H1 (cell line): ENCODE data around the gene SMIM33. TPM values are rescaled to one million over a fixed set of nuclear protein-coding genes. Genes with fewer than 3 reads are reported as not detected.

Experiments used
- BCL11A ChIP-seq, 2 experiments: IDR thresholded peaks; one replicate each; pipeline ENCODE4 v1.6.1; 2011; ENCODE audit warnings: low read depth in 2 of 2, low read length in 2 of 2, mild to moderate bottlenecking in 2 of 2
- CBX8 ChIP-seq: fragments of 300-800, 300-1000 bp; sonication (generic); IDR thresholded peaks from 2 replicates; pipeline ENCODE4 v1.7.1; 2016; ENCODE audit warnings: low read depth, low read length, borderline replicate concordance
- CHD2 ChIP-seq: IDR thresholded peaks from 2 replicates; pipeline ENCODE4 v1.6.1; 2012; ENCODE audit warnings: low read length, improper control_type of control experiment
- HDAC2 ChIP-seq, 2 experiments: fragments of 300-600 bp in 1 of 2; sonication (generic) in 1 of 2; IDR thresholded peaks; 2 replicates each; pipeline ENCODE4 v1.6.1; 2011 to 2012; ENCODE audit warnings: low read depth in 2 of 2, low read length in 2 of 2, mild to moderate bottlenecking in 2 of 2, moderate library complexity in 2 of 2, borderline replicate concordance in 1 of 2, inconsistent platforms in 1 of 2
- JUN ChIP-seq: IDR thresholded peaks from 2 replicates; pipeline ENCODE4 v1.6.1; 2011; ENCODE audit warnings: low read depth, mild to moderate bottlenecking, improper control_type of control experiment, low read length
- JUND ChIP-seq: IDR thresholded peaks from 2 replicates; pipeline ENCODE4 v1.6.1; 2011; ENCODE audit warnings: mild to moderate bottlenecking, improper control_type of control experiment, low read length
- NANOG ChIP-seq: IDR thresholded peaks from 2 replicates; pipeline ENCODE4 v1.6.1; 2011; ENCODE audit warnings: low read length, low read depth, mild to moderate bottlenecking, inconsistent platforms; ENCODE audit not compliant: insufficient read depth, poor library complexity, severe bottlenecking
- POLR2AphosphoS5 ChIP-seq: IDR thresholded peaks from 2 replicates; pipeline ENCODE4 v1.6.1; 2011; ENCODE audit warnings: low read depth, low read length
- RNF2 ChIP-seq: fragments of 200-900, 300-1000 bp; sonication (generic); IDR thresholded peaks from 2 replicates; pipeline ENCODE4 v1.7.1; 2016; ENCODE audit warnings: borderline replicate concordance, low read depth, mild to moderate bottlenecking, antibody characterized with exemption, low read length; ENCODE audit not compliant: poor library complexity, severe bottlenecking; ENCODE audit errors: missing control alignments
- SIRT6 ChIP-seq: IDR thresholded peaks from one replicate; pipeline ENCODE4 v1.7.1; 2012; ENCODE audit warnings: low read length, inconsistent platforms
- SIX5 ChIP-seq: IDR thresholded peaks from 2 replicates; pipeline ENCODE4 v1.6.1; 2011; ENCODE audit warnings: mild to moderate bottlenecking, low read depth, low read length
- SRF ChIP-seq: IDR thresholded peaks from 2 replicates; pipeline ENCODE4 v1.6.1; 2011; ENCODE audit warnings: mild to moderate bottlenecking, low read depth, low read length, moderate library complexity
- SUZ12 ChIP-seq: fragments of 200-600 bp; sonication (generic); IDR thresholded peaks from 2 replicates; pipeline ENCODE4 v1.6.1; 2012; ENCODE audit warnings: mild to moderate bottlenecking, inconsistent platforms, low read length, moderate library complexity, mixed read lengths
- TBP ChIP-seq: IDR thresholded peaks from 2 replicates; pipeline ENCODE4 v1.6.1; 2011; ENCODE audit warnings: low read depth, low read length, improper control_type of control experiment
- TEAD4 ChIP-seq: IDR thresholded peaks from 2 replicates; pipeline ENCODE4 v1.6.1; 2012; ENCODE audit warnings: low read depth, low read length, inconsistent platforms, mixed read lengths
- YY1 ChIP-seq: IDR thresholded peaks from 2 replicates; pipeline ENCODE4 v1.6.1; 2011; ENCODE audit warnings: low read depth, mild to moderate bottlenecking, low read length
- ZNF274 ChIP-seq: IDR thresholded peaks from 2 replicates; pipeline ENCODE4 v1.7.0; 2012; ENCODE audit warnings: low read length, borderline replicate concordance; ENCODE audit errors: extremely low read depth
- polyA plus RNA-seq, 7 experiments: library from polyadenylated mRNA; depleted of rRNA in 3 of 7; stranded (reverse) in 5 of 7; unstranded in 2 of 7; fragments of >200 nt in 5 of 7; fragments of 200-250 nt in 2 of 7; gene quantifications; 1 replicate in 5 of 7; 2 replicates in 1 of 7; 4 replicates in 1 of 7; pipeline versions ENCODE4 v1.2.1 to v1.2.3, GENCODE V29; 2011 to 2013; ENCODE audit warnings: missing spikeins in 2 of 7, mixed read lengths in 2 of 7
- total RNA-seq: library from RNA; stranded (reverse); fragmentation: NEBNext Ultra II Directional; extraction: Animal tissue kit (Norgen Biotek cat#: 25700); gene quantifications from 2 replicates; pipeline ENCODE4 v1.2.1, GENCODE V29; 2021
- TF ChIP-seq, protein P1 (sequence below), 3 experiments: IDR thresholded peaks; 1 replicate in 2 of 3; 2 replicates in 1 of 3; pipeline versions ENCODE4 v1.5.1 to v1.6.1; 2011; ENCODE audit warnings: low read length in 3 of 3, mild to moderate bottlenecking in 3 of 3, inconsistent platforms in 2 of 3, low read depth in 1 of 3, moderate library complexity in 1 of 3; ENCODE audit not compliant: insufficient read depth in 1 of 3; ENCODE audit errors: control extremely low read depth in 1 of 3
- TF ChIP-seq, protein P2 (sequence below): IDR thresholded peaks from 2 replicates; pipeline ENCODE4 v1.6.1; 2012; ENCODE audit warnings: low read length, inconsistent platforms

Gene SMIM33
- total and polyA plus RNA-seq, 2 of the 8 experiments (the other 6 are each of a cell fraction or from before 2014, with no cell fraction given), result not detected

DNA sequence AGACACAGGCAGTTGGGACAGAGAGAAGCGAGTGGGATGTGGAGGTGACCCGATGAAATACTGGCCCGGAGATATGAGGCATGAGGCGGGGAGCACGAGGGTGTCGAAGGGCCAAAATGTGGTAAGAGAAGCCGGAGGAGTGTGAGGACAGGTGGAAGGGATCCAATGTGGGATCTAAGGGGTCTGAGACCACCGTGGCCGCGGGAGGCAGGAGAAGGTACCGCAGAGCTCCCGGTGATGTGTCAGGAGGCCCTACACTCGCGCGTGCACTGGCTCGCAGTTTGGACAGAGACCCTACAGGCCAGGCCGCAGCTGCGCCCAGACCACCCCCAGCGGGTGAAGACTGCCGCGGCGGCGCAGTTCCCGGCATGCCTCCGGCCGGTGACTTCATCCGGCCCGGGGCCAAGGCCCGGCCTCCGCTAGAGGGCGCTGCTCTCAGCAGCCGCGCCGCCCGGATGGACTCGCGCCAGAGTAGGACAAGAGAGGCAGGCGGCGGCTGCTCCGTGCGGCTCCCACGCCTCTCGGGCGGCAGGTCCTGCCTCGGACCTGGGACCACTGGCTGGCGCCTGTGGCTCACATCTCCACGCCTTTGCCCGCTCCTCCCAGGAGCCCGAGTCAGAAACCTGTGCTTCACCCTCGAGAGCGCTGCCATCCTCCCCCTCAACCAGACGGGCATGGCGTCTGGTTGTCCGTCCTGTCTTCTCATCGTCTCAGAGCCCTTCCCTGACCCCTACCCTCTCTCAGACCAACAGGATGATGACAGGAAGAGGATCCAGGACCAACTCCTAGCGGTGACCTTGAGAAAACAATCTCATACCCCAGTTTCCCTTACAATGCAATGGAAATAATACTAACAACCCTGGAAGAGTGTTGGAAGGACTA, 47.1 kb downstream of the SMIM33 start (continued):
- no peak for TF ChIP-seq TEAD4
- peak; percentile 5; the same call in 1 of the 2 replicates for TF ChIP-seq YY1
- no peak for TF ChIP-seq SIX5
- TF ChIP-seq SIRT6, result no peak
- TF ChIP-seq ZNF274, result no peak
- no peak for TF ChIP-seq BCL11A (IDR thresholded peaks at IDR 0.05; ENCODE audit: low read depth in 2 of 2, low read length in 2 of 2)
- no peak for TF ChIP-seq SRF
- 0 out of 2 replicates have a peak, but pooled peaks have one; percentile 32 for TF ChIP-seq SUZ12
- no peak for TF ChIP-seq CBX8
- TF ChIP-seq HDAC2 (IDR thresholded peaks at IDR 0.05; ENCODE audit: borderline replicate concordance in 1 of 2, low read depth in 2 of 2, low read length in 2 of 2), result peak; percentile 17 to 62; a peak in 1 of 4 replicates
- peak; percentile 95 for TF ChIP-seq JUND
- TF ChIP-seq JUN, result peak; percentile 83
- TF ChIP-seq, protein P1, sequence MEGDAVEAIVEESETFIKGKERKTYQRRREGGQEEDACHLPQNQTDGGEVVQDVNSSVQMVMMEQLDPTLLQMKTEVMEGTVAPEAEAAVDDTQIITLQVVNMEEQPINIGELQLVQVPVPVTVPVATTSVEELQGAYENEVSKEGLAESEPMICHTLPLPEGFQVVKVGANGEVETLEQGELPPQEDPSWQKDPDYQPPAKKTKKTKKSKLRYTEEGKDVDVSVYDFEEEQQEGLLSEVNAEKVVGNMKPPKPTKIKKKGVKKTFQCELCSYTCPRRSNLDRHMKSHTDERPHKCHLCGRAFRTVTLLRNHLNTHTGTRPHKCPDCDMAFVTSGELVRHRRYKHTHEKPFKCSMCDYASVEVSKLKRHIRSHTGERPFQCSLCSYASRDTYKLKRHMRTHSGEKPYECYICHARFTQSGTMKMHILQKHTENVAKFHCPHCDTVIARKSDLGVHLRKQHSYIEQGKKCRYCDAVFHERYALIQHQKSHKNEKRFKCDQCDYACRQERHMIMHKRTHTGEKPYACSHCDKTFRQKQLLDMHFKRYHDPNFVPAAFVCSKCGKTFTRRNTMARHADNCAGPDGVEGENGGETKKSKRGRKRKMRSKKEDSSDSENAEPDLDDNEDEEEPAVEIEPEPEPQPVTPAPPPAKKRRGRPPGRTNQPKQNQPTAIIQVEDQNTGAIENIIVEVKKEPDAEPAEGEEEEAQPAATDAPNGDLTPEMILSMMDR (IDR thresholded peaks at IDR 0.05; ENCODE audit: control extremely low read depth in 1 of 3, insufficient read depth in 1 of 3, low read depth in 1 of 3, low read length in 3 of 3), result peak; percentile 92 to 97 (median 92)
- no peak for TF ChIP-seq RNF2
- peak; percentile 4 for TF ChIP-seq NANOG
- no peak for TF ChIP-seq CHD2
- 0 out of 2 replicates have a peak, but pooled peaks have one; percentile 71 for TF ChIP-seq POLR2AphosphoS5
- peak; percentile 90 for TF ChIP-seq TBP
- TF ChIP-seq, protein P2, sequence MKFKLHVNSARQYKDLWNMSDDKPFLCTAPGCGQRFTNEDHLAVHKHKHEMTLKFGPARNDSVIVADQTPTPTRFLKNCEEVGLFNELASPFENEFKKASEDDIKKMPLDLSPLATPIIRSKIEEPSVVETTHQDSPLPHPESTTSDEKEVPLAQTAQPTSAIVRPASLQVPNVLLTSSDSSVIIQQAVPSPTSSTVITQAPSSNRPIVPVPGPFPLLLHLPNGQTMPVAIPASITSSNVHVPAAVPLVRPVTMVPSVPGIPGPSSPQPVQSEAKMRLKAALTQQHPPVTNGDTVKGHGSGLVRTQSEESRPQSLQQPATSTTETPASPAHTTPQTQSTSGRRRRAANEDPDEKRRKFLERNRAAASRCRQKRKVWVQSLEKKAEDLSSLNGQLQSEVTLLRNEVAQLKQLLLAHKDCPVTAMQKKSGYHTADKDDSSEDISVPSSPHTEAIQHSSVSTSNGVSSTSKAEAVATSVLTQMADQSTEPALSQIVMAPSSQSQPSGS, result peak; percentile 99
